ENCODE measurements around the gene SRBD1. TPM values are rescaled to one million over a fixed set of nuclear protein-coding genes. Genes with fewer than 3 reads are reported as not detected.

SRBD1 gene
- total and polyA plus RNA-seq, 2 of the 8 experiments (the other 6 are each of a cell fraction or from before 2014, with no cell fraction given): 4.6 to 20.0 TPM

DNA sequence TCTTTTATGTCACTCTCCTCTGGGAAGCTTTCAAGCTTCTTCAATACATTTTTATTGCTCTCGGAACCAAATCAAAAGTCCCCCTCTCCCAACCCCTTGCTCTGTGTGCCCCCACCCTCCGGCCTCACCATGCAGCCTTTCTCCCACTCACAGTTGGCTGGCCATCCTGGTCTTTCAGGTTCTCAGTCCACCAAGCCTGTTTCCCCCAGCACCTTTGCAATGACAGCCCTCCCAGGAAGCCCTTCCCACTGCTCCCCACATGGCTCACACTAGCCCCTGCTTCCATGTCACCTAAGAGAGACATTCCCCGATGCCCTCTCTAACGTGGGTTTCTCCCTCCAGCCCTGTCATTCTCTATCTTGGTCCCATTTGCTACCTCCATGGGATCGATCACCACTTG, 266.6 kb downstream of the SRBD1 start:
- Histone ChIP-seq H2AK5ac (ENCODE audit: low read depth, low read length) (no peak overlapping the region), H3K14ac (ENCODE audit: insufficient read length) (no peak overlapping the region), H2BK20ac (ENCODE audit: low read length) (no peak overlapping the region), H3K23ac (ENCODE audit: insufficient read length) (no peak overlapping the region), H3K27ac (ENCODE audit: low read depth, low read length) (no peak overlapping the region), H3K79me1 (ENCODE audit: low read depth, low read length) (no peaks in the 10 kb centered on the region), H3K4me1 (replicated peaks in 1 of 4; ENCODE audit: control insufficient read depth in 3 of 4, insufficient read depth in 4 of 4, low read length in 3 of 4) (peaks cover 0 to 8% (median 2%) of the 10 kb centered on the region in 4 experiments; a peak in 3 of 7 replicates), H2BK5ac (ENCODE audit: low read depth, low read length) (no peak overlapping the region), H3K27me3 (replicated peaks in 1 of 4; ENCODE audit: control insufficient read depth in 3 of 4, extremely low read depth in 1 of 4, insufficient read depth in 3 of 4, low read length in 3 of 4) (no peaks in the 10 kb centered on the region; a peak in 1 of 7 replicates), H2BK12ac (ENCODE audit: low read depth, low read length) (no peak overlapping the region), H2BK15ac (ENCODE audit: low read length) (no peak overlapping the region), H3K23me2 (ENCODE audit: low read depth, low read length) (no peaks in the 10 kb centered on the region), H4K8ac (ENCODE audit: extremely low read depth, insufficient read depth, low read length) (no peak overlapping the region), H3K9me3 (ENCODE audit: insufficient read depth in 2 of 2, low read depth in 1 of 2, low read length in 1 of 2) (no peaks in the 10 kb centered on the region), H3K56ac (replicated peaks; ENCODE audit: insufficient read length, low read depth, low read length) (no peak overlapping the region), H4K20me1 (replicated peaks in 1 of 2; ENCODE audit: control insufficient read depth in 1 of 2, insufficient read depth in 2 of 2, low read length in 2 of 2) (no peaks in the 10 kb centered on the region), H2AFZ (ENCODE audit: low read length) (no peak overlapping the region), H3K79me2 (ENCODE audit: control insufficient read depth in 1 of 2, insufficient read depth in 2 of 2, low read length in 2 of 2) (no peaks in the 10 kb centered on the region), H3K4me3 (ENCODE audit: extremely low read depth in 1 of 4, insufficient read depth in 2 of 4, low read depth in 3 of 4, low read length in 4 of 4) (no peak overlapping the region), H4K91ac (replicated peaks; ENCODE audit: insufficient read length, low read length) (no peak overlapping the region), H3K4ac (replicated peaks; ENCODE audit: insufficient read length, low read depth, low read length) (no peak overlapping the region), H3K36me3 (ENCODE audit: control insufficient read depth in 2 of 4, insufficient read depth in 4 of 4, low read length in 3 of 4) (no peaks in the 10 kb centered on the region), H3K18ac (ENCODE audit: extremely low read depth, low read length) (no peak overlapping the region), H3K4me2 (ENCODE audit: insufficient read depth in 1 of 2, low read depth in 2 of 2, low read length in 2 of 2) (no peak overlapping the region), H3K9ac (replicated peaks in 1 of 4; ENCODE audit: extremely low read depth in 1 of 4, low read depth in 3 of 4, low read length in 3 of 4) (no peak overlapping the region), H2BK120ac (replicated peaks; ENCODE audit: low read depth, low read length) (no peak overlapping the region), H4K5ac (ENCODE audit: insufficient read length, low read depth, low read length) (no peak overlapping the region)
- DNase-seq (ENCODE audit: low read depth in 1 of 2, low spot score in 2 of 2): peak in 1 of 2 experiments; percentile 22
- WGBS, 2 experiments (ENCODE audit: extremely low coverage in 1 of 2, insufficient coverage in 1 of 2, insufficient read length in 1 of 2, insufficient replicate concordance in 2 of 2, low coverage in 1 of 2, low lambda C conversion rate in 2 of 2, missing lambda C conversion rate in 1 of 2): 77% methylated on average over 5 of the region's 5 CpGs; no CpG with 5 or more reads in 1 of the 2 experiments
- CTCF ChIA-PET (ENCODE audit: partially characterized antibody): interaction anchor here (1.8 kb wide), 1 partner anchor 14 kb away, joined by 7 read pairs; no protein-coding TSS in a partner anchor
- no peak for FAIRE-seq
- POLR2A ChIA-PET (ENCODE audit: partially characterized antibody): no interaction called here
- no peak for TF ChIP-seq KDM4A (IDR thresholded peaks at IDR 0.05; ENCODE audit: low read depth, low read length, severe bottlenecking)
- TF ChIP-seq, protein P1, sequence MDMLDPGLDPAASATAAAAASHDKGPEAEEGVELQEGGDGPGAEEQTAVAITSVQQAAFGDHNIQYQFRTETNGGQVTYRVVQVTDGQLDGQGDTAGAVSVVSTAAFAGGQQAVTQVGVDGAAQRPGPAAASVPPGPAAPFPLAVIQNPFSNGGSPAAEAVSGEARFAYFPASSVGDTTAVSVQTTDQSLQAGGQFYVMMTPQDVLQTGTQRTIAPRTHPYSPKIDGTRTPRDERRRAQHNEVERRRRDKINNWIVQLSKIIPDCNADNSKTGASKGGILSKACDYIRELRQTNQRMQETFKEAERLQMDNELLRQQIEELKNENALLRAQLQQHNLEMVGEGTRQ (IDR thresholded peaks at IDR 0.05; ENCODE audit: low read length): no peak
- TF ChIP-seq RXRA (IDR thresholded peaks at IDR 0.05; ENCODE audit: insufficient read depth, low read depth, low read length): no peak
- TF ChIP-seq, protein P2, sequence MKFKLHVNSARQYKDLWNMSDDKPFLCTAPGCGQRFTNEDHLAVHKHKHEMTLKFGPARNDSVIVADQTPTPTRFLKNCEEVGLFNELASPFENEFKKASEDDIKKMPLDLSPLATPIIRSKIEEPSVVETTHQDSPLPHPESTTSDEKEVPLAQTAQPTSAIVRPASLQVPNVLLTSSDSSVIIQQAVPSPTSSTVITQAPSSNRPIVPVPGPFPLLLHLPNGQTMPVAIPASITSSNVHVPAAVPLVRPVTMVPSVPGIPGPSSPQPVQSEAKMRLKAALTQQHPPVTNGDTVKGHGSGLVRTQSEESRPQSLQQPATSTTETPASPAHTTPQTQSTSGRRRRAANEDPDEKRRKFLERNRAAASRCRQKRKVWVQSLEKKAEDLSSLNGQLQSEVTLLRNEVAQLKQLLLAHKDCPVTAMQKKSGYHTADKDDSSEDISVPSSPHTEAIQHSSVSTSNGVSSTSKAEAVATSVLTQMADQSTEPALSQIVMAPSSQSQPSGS (IDR thresholded peaks at IDR 0.05; ENCODE audit: low read length): no peak
- no peak for TF ChIP-seq ZNF274 (IDR thresholded peaks at IDR 0.05; ENCODE audit: borderline replicate concordance, extremely low read depth, low read length)
- TF ChIP-seq TCF12 (IDR thresholded peaks at IDR 0.05; ENCODE audit: low read depth, low read length): no peak
- no peak for TF ChIP-seq MAX (IDR thresholded peaks at IDR 0.05)
- TF ChIP-seq RBBP5 (IDR thresholded peaks at IDR 0.05; ENCODE audit: borderline replicate concordance, low read depth, low read length): no peak
- no peak for TF ChIP-seq KDM1A (IDR thresholded peaks at IDR 0.05; ENCODE audit: borderline replicate concordance, low read length)
- TF ChIP-seq CTBP2 (IDR thresholded peaks at IDR 0.05; ENCODE audit: borderline replicate concordance, insufficient read depth, insufficient read length, low read length): no peak
- TF ChIP-seq POLR2A (IDR thresholded peaks at IDR 0.05; ENCODE audit: control extremely low read depth in 1 of 2, low read depth in 2 of 2, low read length in 2 of 2): no peak

All from H1 (cell line).